ENCODE measurements around the gene OR1F1. TPM values are rescaled to one million over a fixed set of nuclear protein-coding genes. Genes with fewer than 3 reads are reported as not detected.

Gene OR1F1
- total and polyA plus RNA-seq, 2 experiments from 2014 or later, result 0.38 TPM; not detected in 1

GRCh38 chr16:3214904-3215600 lies 27.0 kb downstream of the OR1F1 start:
- DNase-seq (ENCODE audit: low spot score), result no peak

More at GRCh38 chr16:3214904-3215600, 27.0 kb downstream of the OR1F1 start:
- Histone ChIP-seq H3K79me2 (replicated peaks; ENCODE audit: insufficient read depth) (no peaks in the 10 kb centered on the region), H3K4me3 (no peak overlapping the region), H3K36me3 (ENCODE audit: insufficient read depth) (no peaks in the 10 kb centered on the region), H3K27ac (ENCODE audit: low read depth) (no peak overlapping the region), H3K4me2 (no peak overlapping the region), H4K20me1 (replicated peaks; ENCODE audit: insufficient read depth) (no peaks in the 10 kb centered on the region), H2AFZ (no peak overlapping the region), H3K9me2 (ENCODE audit: insufficient read depth) (0 out of 2 replicates have a peak, but pooled peaks cover 11% of the 10 kb centered on the region), H3F3A (replicated peaks; ENCODE audit: low read depth) (no peaks in the 10 kb centered on the region), H3K27me3 (ENCODE audit: insufficient read depth) (no peaks in the 10 kb centered on the region), H3K4me1 (ENCODE audit: insufficient read depth) (no peaks in the 10 kb centered on the region)
- ATAC-seq, result no peak
- TF ChIP-seq REST (IDR thresholded peaks at IDR 0.05; ENCODE audit: unreplicated experiment) (no peak), NANOG (IDR thresholded peaks at IDR 0.05; ENCODE audit: borderline replicate concordance) (no peak), ETS1 (IDR thresholded peaks at IDR 0.05) (no peak), ZNF462 (CRISPR knock-in tag; IDR thresholded peaks at IDR 0.05) (no peak), JUNB (IDR thresholded peaks at IDR 0.05; ENCODE audit: unreplicated experiment) (no peak), CTCF (conservative IDR thresholded peaks at IDR 0.05; ENCODE audit: low read depth in 2 of 2) (no peak), CREB1 (CRISPR knock-in tag; IDR thresholded peaks at IDR 0.05; ENCODE audit: low read depth) (no peak)
- Mint-ChIP-seq H3K9me3 (peaks cover 80% of the 10 kb centered on the region), H3K4me3 (no peak overlapping the region), H3K36me3 (ENCODE audit: low read depth) (peaks cover 27% of the 10 kb centered on the region), H3K27me3 (ENCODE audit: insufficient read depth, low read depth, poor library complexity) (peaks cover 2% of the 10 kb centered on the region), H3K27ac (no peak overlapping the region), H3K4me1 (no peaks in the 10 kb centered on the region)
